Measurements from ENCODE around the gene GMCL1. TPM values are rescaled to one million over a fixed set of nuclear protein-coding genes. Genes with fewer than 3 reads are reported as not detected.

GMCL1 gene
- total and polyA plus RNA-seq, 2 of the 13 experiments (the other 11 are each of a cell fraction or from before 2014, with no cell fraction given): 18.7 to 24.0 TPM

GRCh38 chr2:69830045-69830905 lies 815 bp downstream of the GMCL1 start (continued):
- TF ChIP-seq ZNF687 (CRISPR knock-in tag; IDR thresholded peaks at IDR 0.05): peak; percentile 63
- TF ChIP-seq ZNF552 (CRISPR knock-in tag; IDR thresholded peaks at IDR 0.05; ENCODE audit: borderline replicate concordance): no peak
- TF ChIP-seq ZNF333 (CRISPR knock-in tag; IDR thresholded peaks at IDR 0.05; ENCODE audit: borderline replicate concordance): peak; percentile 81; the same call in 1 of the 2 replicates
- TF ChIP-seq SMARCC2 (IDR thresholded peaks at IDR 0.05): no peak
- no peak for TF ChIP-seq NFKBIZ (CRISPR knock-in tag; IDR thresholded peaks at IDR 0.05)
- no peak for TF ChIP-seq JUNB (CRISPR knock-in tag; IDR thresholded peaks at IDR 0.05; ENCODE audit: borderline replicate concordance)
- no peak for TF ChIP-seq THAP8 (CRISPR knock-in tag; IDR thresholded peaks at IDR 0.05; ENCODE audit: borderline replicate concordance)
- TF ChIP-seq NFATC3 (CRISPR knock-in tag; IDR thresholded peaks at IDR 0.05): no peak
- no peak for TF ChIP-seq PBX2 (CRISPR knock-in tag; IDR thresholded peaks at IDR 0.05)
- no peak for TF ChIP-seq MED8 (CRISPR knock-in tag; IDR thresholded peaks at IDR 0.05; ENCODE audit: insufficient replicate concordance)
- TF ChIP-seq ARNT (IDR thresholded peaks at IDR 0.05): no peak
- TF ChIP-seq ZNF512B (CRISPR knock-in tag; IDR thresholded peaks at IDR 0.05; ENCODE audit: borderline replicate concordance): no peak
- TF ChIP-seq CSRNP1 (CRISPR knock-in tag; IDR thresholded peaks at IDR 0.05): no peak
- TF ChIP-seq BRF2 (CRISPR knock-in tag; IDR thresholded peaks at IDR 0.05): no peak
